ENCODE results near the gene PEAR1. TPM values are rescaled to one million over a fixed set of nuclear protein-coding genes. Genes with fewer than 3 reads are reported as not detected.

The PEAR1 gene
- total RNA-seq, 1 experiment from 2014 or later: 0.39 TPM

DNA sequence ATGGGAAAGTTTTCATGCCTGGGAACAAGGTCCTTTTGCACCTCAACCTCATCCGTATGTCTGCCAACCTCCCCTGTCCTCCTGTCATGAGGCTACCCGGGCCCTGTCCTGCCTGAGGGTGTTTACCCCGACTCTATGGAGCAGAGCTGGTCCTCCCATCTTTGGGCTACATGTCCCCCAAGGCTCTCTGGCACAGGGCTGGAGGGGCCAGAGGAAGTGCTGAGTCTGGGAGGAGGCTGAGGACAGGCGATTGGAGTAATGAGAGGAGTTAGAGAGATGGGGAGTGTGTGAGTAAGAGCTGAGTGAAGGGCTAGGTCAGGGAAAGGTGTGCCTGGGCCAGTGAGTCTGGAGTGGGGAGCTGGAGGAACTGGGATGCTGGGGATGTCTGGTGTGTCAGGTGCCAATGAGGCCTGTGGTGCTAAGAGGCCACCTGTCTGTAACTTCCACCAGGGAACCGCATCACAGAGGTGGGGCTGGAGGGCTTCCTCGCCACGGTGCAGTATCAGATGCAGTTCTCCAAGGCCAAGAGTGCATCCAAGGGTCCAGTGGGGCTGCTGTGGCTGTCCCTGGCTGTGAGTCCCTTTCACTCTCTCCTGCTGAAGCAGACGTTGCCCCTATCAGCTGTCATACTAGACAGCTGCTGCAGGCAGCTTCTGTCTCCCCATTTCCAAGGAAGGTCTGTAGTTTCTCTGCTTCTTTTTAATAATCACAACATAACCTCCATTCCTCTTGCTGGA is 38.6 kb downstream of the PEAR1 start:
- no peak overlapping the region for H2AK5ac ChIP-seq (ENCODE audit: insufficient read length, low read length)
- no peak overlapping the region for H3K4me2 ChIP-seq (ENCODE audit: insufficient read depth, insufficient read length, low read length)
- H4K5ac ChIP-seq (ENCODE audit: insufficient read length, low read depth, low read length): no peak overlapping the region
- no peak overlapping the region for H2BK20ac ChIP-seq (ENCODE audit: low read depth, low read length, poor library complexity, severe bottlenecking)
- H2AFZ ChIP-seq (ENCODE audit: low read length): no peak overlapping the region
- H3K56ac ChIP-seq (ENCODE audit: insufficient read length, low read depth, low read length): no peak overlapping the region
- no peak overlapping the region for H3K4ac ChIP-seq (ENCODE audit: low read depth, low read length)
- H3K79me2 ChIP-seq (ENCODE audit: insufficient read depth, low read length): no peaks in the 10 kb centered on the region
- no peak overlapping the region for H3K23ac ChIP-seq (ENCODE audit: insufficient read length, low read depth, low read length)
- H3T11ph ChIP-seq (ENCODE audit: low read length): no peak overlapping the region
- Mint-ChIP-seq H3K4me3 (no peak overlapping the region), H3K27ac (peak overlapping the region in 2 of 3 experiments; percentile 62 to 79; a peak in 2 of 7 replicates), H3K4me1 (peaks cover 40 to 53% of the 10 kb centered on the region in 2 experiments), H3K9me3 (no peaks in the 10 kb centered on the region; a peak in 1 of 5 replicates), H3K27me3 (ENCODE audit: low read depth) (peaks cover 46% of the 10 kb centered on the region), H3K36me3 (ENCODE audit: insufficient read depth in 1 of 3, low read depth in 3 of 3) (peaks cover 4 to 18% (median 16%) of the 10 kb centered on the region in 3 experiments; a peak in 6 of 7 replicates)
- H3K27ac ChIP-seq (ENCODE audit: insufficient read length, low read depth, low read length): no peak overlapping the region
- no peaks in the 10 kb centered on the region for H3K79me1 ChIP-seq (ENCODE audit: insufficient read depth, low read depth, low read length, poor library complexity, severe bottlenecking)
- peaks cover 7% of the 10 kb centered on the region for H3K27me3 ChIP-seq (ENCODE audit: insufficient read depth, low read length)
- H3K9me3 ChIP-seq (ENCODE audit: control insufficient read depth, low read depth, low read length): no peaks in the 10 kb centered on the region
- WGBS (ENCODE audit: extremely low coverage, insufficient read length, low lambda C conversion rate): 100% methylated on average over 1 of the region's 8 CpGs
- no peaks in the 10 kb centered on the region for H3K4me1 ChIP-seq (ENCODE audit: insufficient read depth, low read length)
- no peak overlapping the region for H2BK12ac ChIP-seq (ENCODE audit: insufficient read length, low read depth, low read length)
- H3K23me2 ChIP-seq (ENCODE audit: insufficient read length, low read depth, low read length, poor library complexity, severe bottlenecking): peaks cover 6% of the 10 kb centered on the region
- H3K18ac ChIP-seq (ENCODE audit: insufficient read length, low read depth, low read length): no peak overlapping the region
- DNase-seq: no peak
- no peak overlapping the region for H2BK5ac ChIP-seq (ENCODE audit: insufficient read length, low read length)
- TF ChIP-seq, protein P1, sequence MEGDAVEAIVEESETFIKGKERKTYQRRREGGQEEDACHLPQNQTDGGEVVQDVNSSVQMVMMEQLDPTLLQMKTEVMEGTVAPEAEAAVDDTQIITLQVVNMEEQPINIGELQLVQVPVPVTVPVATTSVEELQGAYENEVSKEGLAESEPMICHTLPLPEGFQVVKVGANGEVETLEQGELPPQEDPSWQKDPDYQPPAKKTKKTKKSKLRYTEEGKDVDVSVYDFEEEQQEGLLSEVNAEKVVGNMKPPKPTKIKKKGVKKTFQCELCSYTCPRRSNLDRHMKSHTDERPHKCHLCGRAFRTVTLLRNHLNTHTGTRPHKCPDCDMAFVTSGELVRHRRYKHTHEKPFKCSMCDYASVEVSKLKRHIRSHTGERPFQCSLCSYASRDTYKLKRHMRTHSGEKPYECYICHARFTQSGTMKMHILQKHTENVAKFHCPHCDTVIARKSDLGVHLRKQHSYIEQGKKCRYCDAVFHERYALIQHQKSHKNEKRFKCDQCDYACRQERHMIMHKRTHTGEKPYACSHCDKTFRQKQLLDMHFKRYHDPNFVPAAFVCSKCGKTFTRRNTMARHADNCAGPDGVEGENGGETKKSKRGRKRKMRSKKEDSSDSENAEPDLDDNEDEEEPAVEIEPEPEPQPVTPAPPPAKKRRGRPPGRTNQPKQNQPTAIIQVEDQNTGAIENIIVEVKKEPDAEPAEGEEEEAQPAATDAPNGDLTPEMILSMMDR (conservative IDR thresholded peaks at IDR 0.05): no peak
- H4K91ac ChIP-seq (ENCODE audit: insufficient read length, low read depth, low read length): no peak overlapping the region
- H3K14ac ChIP-seq (ENCODE audit: insufficient read depth, low read length): no peak overlapping the region
- H2BK15ac ChIP-seq (ENCODE audit: low read depth, low read length): no peak overlapping the region
- no peak overlapping the region for H3K9ac ChIP-seq (ENCODE audit: extremely low read depth, insufficient read length, low read length)
- H4K20me1 ChIP-seq (ENCODE audit: control insufficient read depth, insufficient read depth, insufficient read length): no peaks in the 10 kb centered on the region
- no peak overlapping the region for H2BK120ac ChIP-seq (ENCODE audit: low read depth, low read length, poor library complexity, severe bottlenecking)
- H4K8ac ChIP-seq (replicated peaks; ENCODE audit: insufficient read length, low read depth, low read length): no peak overlapping the region
